Measurements from ENCODE around the gene EMX2.
"Not testable (repeated sequence)": the region's sequence is repeated elsewhere in the genome, so short reads cannot be mapped to it uniquely, and the experiment has no call there.

EMX2 gene

DNA sequence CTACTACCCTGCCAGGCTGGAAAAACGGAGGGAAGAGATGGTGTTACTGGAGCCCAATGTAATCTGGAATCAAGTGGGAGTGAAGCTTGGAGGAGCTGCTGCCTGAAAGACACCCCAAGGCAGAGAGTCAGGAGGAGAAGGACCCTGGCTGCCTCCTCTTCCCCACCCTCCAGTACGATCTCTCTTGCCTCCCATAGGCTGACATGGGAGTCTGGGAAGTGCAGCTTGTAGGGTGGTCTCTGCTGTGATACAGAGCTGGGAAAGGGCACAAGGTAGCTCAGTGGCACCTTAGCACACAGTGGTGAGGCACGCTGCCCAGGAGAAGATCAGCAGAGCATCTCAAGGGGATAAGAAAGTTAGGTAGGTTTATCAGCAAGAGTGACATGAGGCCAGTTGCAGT is 35.9 kb downstream of the EMX2 start:
- H3F3A ChIP-seq (ENCODE audit: insufficient read depth, low read length) = no peaks in the 10 kb centered on the region
- H3K4me1 ChIP-seq (ENCODE audit: insufficient read depth, low read length, severe bottlenecking) = no peaks in the 10 kb centered on the region
- no peaks in the 10 kb centered on the region for H4K20me1 ChIP-seq (ENCODE audit: insufficient read depth, low read length)
- no peaks in the 10 kb centered on the region for H3K79me2 ChIP-seq (ENCODE audit: insufficient read depth, low read length)
- H3K27me3 ChIP-seq (ENCODE audit: insufficient read depth, low read length) = no peaks in the 10 kb centered on the region
- no peak overlapping the region for H3K27ac ChIP-seq (ENCODE audit: low read depth, low read length, poor library complexity, severe bottlenecking)
- H3K4me3 ChIP-seq (ENCODE audit: low read depth, low read length, poor library complexity, severe bottlenecking) = no peak overlapping the region
- no peak overlapping the region for H3K4me2 ChIP-seq (ENCODE audit: low read length)
- H3K36me3 ChIP-seq (ENCODE audit: insufficient read depth, low read length) = no peaks in the 10 kb centered on the region
- no peaks in the 10 kb centered on the region for H3K9me3 ChIP-seq (ENCODE audit: low read length)
- no peak overlapping the region for H3K9ac ChIP-seq (ENCODE audit: low read length)
- H3K9me2 ChIP-seq (ENCODE audit: low read depth, low read length) = no peaks in the 10 kb centered on the region
- H2AFZ ChIP-seq (ENCODE audit: low read length) = no peak overlapping the region
- TF ChIP-seq, protein P1, sequence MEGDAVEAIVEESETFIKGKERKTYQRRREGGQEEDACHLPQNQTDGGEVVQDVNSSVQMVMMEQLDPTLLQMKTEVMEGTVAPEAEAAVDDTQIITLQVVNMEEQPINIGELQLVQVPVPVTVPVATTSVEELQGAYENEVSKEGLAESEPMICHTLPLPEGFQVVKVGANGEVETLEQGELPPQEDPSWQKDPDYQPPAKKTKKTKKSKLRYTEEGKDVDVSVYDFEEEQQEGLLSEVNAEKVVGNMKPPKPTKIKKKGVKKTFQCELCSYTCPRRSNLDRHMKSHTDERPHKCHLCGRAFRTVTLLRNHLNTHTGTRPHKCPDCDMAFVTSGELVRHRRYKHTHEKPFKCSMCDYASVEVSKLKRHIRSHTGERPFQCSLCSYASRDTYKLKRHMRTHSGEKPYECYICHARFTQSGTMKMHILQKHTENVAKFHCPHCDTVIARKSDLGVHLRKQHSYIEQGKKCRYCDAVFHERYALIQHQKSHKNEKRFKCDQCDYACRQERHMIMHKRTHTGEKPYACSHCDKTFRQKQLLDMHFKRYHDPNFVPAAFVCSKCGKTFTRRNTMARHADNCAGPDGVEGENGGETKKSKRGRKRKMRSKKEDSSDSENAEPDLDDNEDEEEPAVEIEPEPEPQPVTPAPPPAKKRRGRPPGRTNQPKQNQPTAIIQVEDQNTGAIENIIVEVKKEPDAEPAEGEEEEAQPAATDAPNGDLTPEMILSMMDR (IDR thresholded peaks at IDR 0.05; ENCODE audit: low read length) = no peak
- no peak for TF ChIP-seq EZH2 (IDR thresholded peaks at IDR 0.05; ENCODE audit: borderline replicate concordance, low read length)

DNA sequence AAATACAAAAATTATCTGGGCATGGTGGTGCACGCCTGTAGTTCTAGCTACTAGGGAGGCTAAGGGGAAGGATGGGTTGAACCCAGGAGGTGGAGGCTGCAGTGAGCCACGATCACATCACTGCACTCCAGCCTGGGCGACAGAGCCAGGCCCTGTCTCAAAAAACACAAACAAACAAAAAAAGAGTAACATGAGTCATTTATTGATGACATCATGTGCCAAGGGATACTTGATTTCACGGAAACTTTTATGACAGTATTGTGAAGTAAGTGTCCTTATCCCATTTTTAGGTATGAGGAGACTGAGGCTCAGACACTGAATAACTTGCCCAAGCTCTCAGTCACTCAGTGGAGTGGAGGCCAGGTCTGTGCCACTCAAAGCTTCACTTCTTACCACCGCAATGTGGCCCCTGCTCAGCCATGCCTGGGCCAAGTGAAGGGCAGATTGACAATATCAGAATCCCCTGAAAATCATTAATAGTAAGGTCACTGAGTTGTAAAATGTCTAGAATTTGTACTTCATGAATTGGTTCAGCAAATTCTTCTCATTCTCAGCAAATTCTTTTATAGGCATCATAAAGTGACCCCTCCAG is 36.5 kb downstream of the EMX2 start:
- Histone ChIP-seq H3K9me2 (ENCODE audit: low read depth, low read length) (no peaks in the 10 kb centered on the region), H2AFZ (ENCODE audit: low read length) (no peak overlapping the region), H3F3A (ENCODE audit: insufficient read depth, low read length) (no peaks in the 10 kb centered on the region), H3K27ac (ENCODE audit: low read depth, low read length, poor library complexity, severe bottlenecking) (no peak overlapping the region), H3K27me3 (ENCODE audit: insufficient read depth, low read length) (no peaks in the 10 kb centered on the region), H3K4me2 (ENCODE audit: low read length) (no peak overlapping the region), H3K9me3 (ENCODE audit: low read length) (no peaks in the 10 kb centered on the region), H3K4me1 (ENCODE audit: insufficient read depth, low read length, severe bottlenecking) (no peaks in the 10 kb centered on the region), H3K36me3 (ENCODE audit: insufficient read depth, low read length) (no peaks in the 10 kb centered on the region), H4K20me1 (ENCODE audit: insufficient read depth, low read length) (no peaks in the 10 kb centered on the region), H3K9ac (ENCODE audit: low read length) (no peak overlapping the region), H3K79me2 (ENCODE audit: insufficient read depth, low read length) (no peaks in the 10 kb centered on the region), H3K4me3 (ENCODE audit: low read depth, low read length, poor library complexity, severe bottlenecking) (no peak overlapping the region)
- no peak for TF ChIP-seq EZH2 (IDR thresholded peaks at IDR 0.05; ENCODE audit: borderline replicate concordance, low read length)
- TF ChIP-seq, protein P1 (IDR thresholded peaks at IDR 0.05; ENCODE audit: low read length) = no peak

DNA sequence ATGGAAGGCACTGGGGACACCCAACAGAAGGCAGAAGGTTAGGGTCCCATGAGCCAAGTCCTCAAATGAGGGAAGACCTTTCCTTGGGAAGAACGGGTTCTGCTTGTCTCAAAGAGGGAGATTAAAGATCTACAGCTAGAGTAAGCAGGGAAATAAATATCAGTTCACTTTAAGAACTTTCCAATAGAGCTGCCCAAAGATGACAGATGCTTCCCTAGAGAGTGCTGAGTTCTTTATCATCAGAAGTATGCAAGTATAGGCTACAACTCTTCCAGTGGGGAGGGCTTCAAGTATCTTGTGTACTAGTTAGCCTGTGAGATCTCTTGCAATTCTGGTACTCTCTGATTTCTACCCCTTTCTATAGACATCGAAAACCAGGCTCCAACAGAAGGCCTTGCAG is 39.4 kb downstream of the EMX2 start:
- Histone ChIP-seq H3K4me1 (ENCODE audit: insufficient read depth, low read length, severe bottlenecking) (no peaks in the 10 kb centered on the region), H3K9ac (ENCODE audit: low read length) (no peak overlapping the region), H3K9me2 (ENCODE audit: low read depth, low read length) (no peaks in the 10 kb centered on the region), H3K27me3 (ENCODE audit: insufficient read depth, low read length) (no peaks in the 10 kb centered on the region), H3K4me3 (ENCODE audit: low read depth, low read length, poor library complexity, severe bottlenecking) (no peak overlapping the region), H2AFZ (ENCODE audit: low read length) (no peak overlapping the region), H3K27ac (ENCODE audit: low read depth, low read length, poor library complexity, severe bottlenecking) (no peak overlapping the region), H3K9me3 (ENCODE audit: low read length) (no peaks in the 10 kb centered on the region), H3K79me2 (ENCODE audit: insufficient read depth, low read length) (no peaks in the 10 kb centered on the region), H3K36me3 (ENCODE audit: insufficient read depth, low read length) (no peaks in the 10 kb centered on the region), H4K20me1 (ENCODE audit: insufficient read depth, low read length) (no peaks in the 10 kb centered on the region), H3K4me2 (ENCODE audit: low read length) (no peak overlapping the region), H3F3A (ENCODE audit: insufficient read depth, low read length) (no peaks in the 10 kb centered on the region)
- no peak for TF ChIP-seq EZH2 (IDR thresholded peaks at IDR 0.05; ENCODE audit: borderline replicate concordance, low read length)
- TF ChIP-seq, protein P1 (IDR thresholded peaks at IDR 0.05; ENCODE audit: low read length) = no peak

DNA sequence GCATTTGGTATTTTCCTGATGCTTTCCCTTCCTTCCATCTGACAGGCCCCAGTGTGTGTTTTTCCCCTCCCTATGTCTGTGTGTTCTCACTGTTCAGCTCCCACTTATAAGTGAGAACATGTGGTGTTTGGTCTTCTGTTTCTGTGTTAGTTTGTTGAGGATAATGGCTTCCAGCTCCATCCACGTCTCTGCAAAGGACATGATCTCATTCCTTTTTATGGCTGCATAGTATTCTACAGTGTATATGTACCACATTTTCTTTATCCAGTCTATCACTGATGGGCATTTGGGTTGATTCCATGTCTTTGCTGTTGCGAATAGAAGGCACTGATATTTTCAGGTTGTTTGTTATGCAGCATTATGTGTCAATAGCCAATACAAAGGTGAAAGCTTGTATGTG is 42.3 kb downstream of the EMX2 start:
- H3K9me2 ChIP-seq (ENCODE audit: low read depth, low read length); H4K20me1 ChIP-seq (ENCODE audit: insufficient read depth, low read length); H3K9me3 ChIP-seq (ENCODE audit: low read length); H3K36me3 ChIP-seq (ENCODE audit: insufficient read depth, low read length); H3K27me3 ChIP-seq (ENCODE audit: insufficient read depth, low read length); H3F3A ChIP-seq (ENCODE audit: insufficient read depth, low read length); H3K4me2 ChIP-seq (ENCODE audit: low read length); H3K4me3 ChIP-seq (ENCODE audit: low read depth, low read length, poor library complexity, severe bottlenecking); H3K79me2 ChIP-seq (ENCODE audit: insufficient read depth, low read length); H3K9ac ChIP-seq (ENCODE audit: low read length); H2AFZ ChIP-seq (ENCODE audit: low read length); H3K27ac ChIP-seq (ENCODE audit: low read depth, low read length, poor library complexity, severe bottlenecking); H3K4me1 ChIP-seq (ENCODE audit: insufficient read depth, low read length, severe bottlenecking): not testable (repeated sequence)

Measured in OCI-LY1 (cell line).